ENCODE data around the gene HDHD3. TPM values are rescaled to one million over a fixed set of nuclear protein-coding genes. Genes with fewer than 3 reads are reported as not detected.
"Not testable (repeated sequence)": the region's sequence is repeated elsewhere in the genome, so short reads cannot be mapped to it uniquely, and the experiment has no call there.

Gene HDHD3, protein sequence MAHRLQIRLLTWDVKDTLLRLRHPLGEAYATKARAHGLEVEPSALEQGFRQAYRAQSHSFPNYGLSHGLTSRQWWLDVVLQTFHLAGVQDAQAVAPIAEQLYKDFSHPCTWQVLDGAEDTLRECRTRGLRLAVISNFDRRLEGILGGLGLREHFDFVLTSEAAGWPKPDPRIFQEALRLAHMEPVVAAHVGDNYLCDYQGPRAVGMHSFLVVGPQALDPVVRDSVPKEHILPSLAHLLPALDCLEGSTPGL
- total RNA-seq = 10 to 100 TPM; 17.2 to 17.7 TPM

DNA sequence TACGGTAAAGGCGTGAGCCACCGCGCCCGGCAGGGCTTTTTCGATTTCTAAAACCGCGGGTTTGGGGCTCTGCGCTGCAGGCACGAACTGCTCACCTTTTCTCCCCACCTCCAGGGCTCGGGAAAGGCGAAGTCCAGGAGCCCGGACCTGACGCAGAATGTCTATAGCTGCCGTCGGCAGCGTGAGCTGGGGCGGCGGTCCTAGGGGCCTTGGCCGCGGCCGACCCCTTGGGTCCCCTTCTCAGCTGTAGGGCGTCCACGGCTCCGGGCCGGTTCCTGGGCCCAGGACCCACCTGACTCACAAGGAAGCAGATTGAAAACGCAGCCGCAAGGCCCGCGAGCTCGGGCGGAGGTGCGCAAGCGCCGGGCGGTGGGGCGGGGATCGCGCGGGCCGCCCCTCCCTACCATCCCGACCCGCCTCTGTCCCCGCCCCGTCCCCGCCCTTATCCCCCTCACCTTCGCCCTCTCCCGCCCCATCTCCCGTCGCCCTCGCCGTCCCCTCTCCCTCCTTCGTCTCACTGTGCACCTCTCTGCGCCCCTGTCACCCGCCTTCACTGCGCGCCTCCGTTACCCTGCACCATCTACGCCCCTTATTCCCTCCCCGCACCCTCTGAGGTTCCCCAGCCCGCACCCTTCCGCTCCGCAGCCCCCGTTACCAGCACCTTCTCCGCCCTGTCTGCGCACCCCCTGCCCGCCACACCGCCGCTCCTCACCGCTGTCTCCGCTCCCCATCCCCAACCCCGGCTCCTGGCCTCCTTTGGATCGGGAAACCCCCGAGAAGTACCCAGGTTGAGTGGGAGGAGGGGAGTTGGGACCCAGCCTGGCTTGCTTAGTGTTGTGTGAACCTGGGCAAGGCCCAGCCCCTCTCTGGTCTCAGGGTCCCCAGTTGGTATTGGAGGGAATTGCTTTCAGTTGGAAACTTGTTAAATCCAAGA lies at the start of gene HDHD3:
HDHD3 (minus strand) TSS at position 353 of the 934 bp plus-strand sequence. CDS start 2,632 bp downstream, outside the sequence.
- Mint-ChIP-seq H3K27ac (peak within 1 kb of the TSS; percentile 81), H3K27me3 (no peaks in the 10 kb centered on the region), H3K4me3 (peak within 1 kb of the TSS; percentile 80), H3K36me3 (peaks cover 5% of the 10 kb centered on the region), H3K4me1 (ENCODE audit: low read depth) (peaks cover 17% of the 10 kb centered on the region), H3K9me3 (no peaks in the 10 kb centered on the region)
- ChIA-PET POLR2A (interaction anchor here (0.6 to 1.9 kb wide), 8 partner anchors 15 to 202 kb away, joined by 3 to 11 read pairs (median 4); partner anchors contain the start of genes BSPRY, CDC26, FKBP15 and PRPF4), CTCF (interaction anchor here (0.7 to 1.4 kb wide), 6 partner anchors 23 to 107 kb away, joined by 3 to 5 read pairs (median 4); partner anchors contain the start of gene ALAD)
- intact Hi-C loops (cut with micrococcal nuclease) = loop anchor here (1.0 to 2.0 kb wide), 6 partner anchors 16 to 102 kb away; partner anchors contain the start of genes ALAD, C9orf43, CDC26 and POLE3
- peak; percentile 89 for DNase-seq

GRCh38 chr9:113425072-113425471 lies 48.3 kb upstream of the HDHD3 start:
- Mint-ChIP-seq H3K4me3 (no peak overlapping the region), H3K4me1 (ENCODE audit: low read depth) (no peaks in the 10 kb centered on the region), H3K36me3 (no peaks in the 10 kb centered on the region), H3K9me3 (no peaks in the 10 kb centered on the region), H3K27ac (no peak overlapping the region), H3K27me3 (peaks cover 6% of the 10 kb centered on the region)
- intact Hi-C loops (cut with micrococcal nuclease) = no loop called here
- ChIA-PET CTCF (interaction anchor here (0.9 to 1.3 kb wide), 2 partner anchors 12 to 22 kb away, joined by 3 read pairs; no protein-coding TSS in a partner anchor), POLR2A (no interaction called here)
- no peak for DNase-seq

DNA sequence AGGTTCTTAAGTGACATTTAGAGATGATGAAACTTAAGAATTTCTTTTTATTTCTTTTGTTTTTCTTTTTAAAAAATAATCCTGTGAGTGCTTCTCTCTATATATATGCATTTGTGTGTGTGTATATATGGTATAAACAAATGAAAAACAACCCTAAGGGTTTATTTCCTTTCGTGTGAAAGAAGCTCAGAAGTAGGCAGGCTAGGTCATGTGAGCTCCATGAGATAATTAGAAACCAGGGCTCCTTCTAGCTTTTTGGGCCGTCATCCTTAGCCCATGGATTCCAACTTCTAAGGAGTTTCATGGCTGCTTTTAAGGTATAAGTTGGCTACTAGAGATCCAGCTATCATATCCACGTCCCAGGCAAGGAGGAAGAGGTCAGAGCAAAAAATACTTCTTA lies 44.9 kb upstream of the HDHD3 start:
- Mint-ChIP-seq H3K27me3 (peaks cover 6% of the 10 kb centered on the region), H3K27ac (no peak overlapping the region), H3K4me1 (ENCODE audit: low read depth) (no peaks in the 10 kb centered on the region), H3K9me3 (no peaks in the 10 kb centered on the region), H3K4me3 (no peak overlapping the region), H3K36me3 (no peaks in the 10 kb centered on the region)
- POLR2A ChIA-PET = no interaction called here
- DNase-seq = no peak
- intact Hi-C loops (cut with micrococcal nuclease) = no loop called here
- CTCF ChIA-PET = interaction anchor here (1.0 to 2.2 kb wide), 3 partner anchors 90 to 236 kb away, joined by 3 to 12 read pairs (median 4); no protein-coding TSS in a partner anchor

DNA sequence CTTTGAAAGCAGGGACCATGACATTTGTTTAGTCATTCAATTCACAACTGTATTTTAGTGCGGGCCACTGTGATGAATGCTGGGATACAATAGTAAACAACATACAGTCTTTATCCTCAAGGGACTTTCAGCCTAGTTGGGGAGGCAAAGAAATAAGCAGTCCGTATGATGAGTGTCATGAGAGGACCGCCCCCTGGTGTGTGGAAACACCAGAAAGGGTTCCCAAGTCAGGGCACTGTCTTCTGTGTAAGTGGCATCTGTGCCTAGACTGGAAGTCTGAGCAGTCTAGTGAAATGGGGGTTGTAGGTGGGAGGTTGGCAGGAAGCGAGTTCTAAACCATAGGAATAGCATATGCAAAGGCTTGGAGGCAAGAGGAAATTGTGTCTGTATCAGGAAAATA lies 40.6 kb upstream of the HDHD3 start:
- POLR2A ChIA-PET = no interaction called here
- H3K4me3 Mint-ChIP-seq = no peak overlapping the region

GRCh38 chr9:113416149-113416721 lies 39.4 kb upstream of the HDHD3 start:
- Mint-ChIP-seq H3K4me3 (no peak overlapping the region), H3K36me3 (no peaks in the 10 kb centered on the region), H3K27ac (no peak overlapping the region), H3K27me3 (no peaks in the 10 kb centered on the region), H3K4me1 (ENCODE audit: low read depth) (peaks cover 7% of the 10 kb centered on the region), H3K9me3 (no peaks in the 10 kb centered on the region)
- intact Hi-C loops (cut with micrococcal nuclease) = no loop called here
- DNase-seq = no peak
- CTCF ChIA-PET = interaction anchor here (1.3 kb wide), 1 partner anchor 239 kb away, joined by 4 read pairs; no protein-coding TSS in a partner anchor
- POLR2A ChIA-PET = no interaction called here

More for the DNA sequence above, 40.6 kb upstream of the HDHD3 start:
- Mint-ChIP-seq H3K36me3 (no peaks in the 10 kb centered on the region), H3K27ac (no peak overlapping the region), H3K27me3 (no peaks in the 10 kb centered on the region), H3K4me1 (ENCODE audit: low read depth) (no peaks in the 10 kb centered on the region), H3K9me3 (no peaks in the 10 kb centered on the region)
- intact Hi-C loops (cut with micrococcal nuclease) = no loop called here
- DNase-seq = no peak
- CTCF ChIA-PET = interaction anchor here (1.3 kb wide), 1 partner anchor 238 kb away, joined by 4 read pairs; no protein-coding TSS in a partner anchor

- peaks cover 36% of the 10 kb centered on the region for H3K4me1 Mint-ChIP-seq (ENCODE audit: low read depth)
- intact Hi-C loops (cut with micrococcal nuclease) = loop anchor here (1.0 to 2.0 kb wide), 9 partner anchors 9 to 1374 kb away; partner anchors contain the start of genes ALAD, CDC26, FKBP15 and HDHD3
- CTCF ChIA-PET = interaction anchor here (0.6 to 1.7 kb wide), 15 partner anchors 9 to 271 kb away, joined by 3 to 28 read pairs (median 4); partner anchors contain the start of genes ALAD, BSPRY, CDC26 and PRPF4
- H3K4me3 Mint-ChIP-seq = peak within 1 kb of the TSS; percentile 98
- H3K27ac Mint-ChIP-seq = peak within 1 kb of the TSS; percentile 100
- no peaks in the 10 kb centered on the region for H3K9me3 Mint-ChIP-seq
- H3K36me3 Mint-ChIP-seq = peaks cover 32% of the 10 kb centered on the region
- POLR2A ChIA-PET = interaction anchor here (0.6 to 2.2 kb wide), 18 partner anchors 10 to 975 kb away, joined by 3 to 26 read pairs (median 4); partner anchors contain the start of genes ALAD, BSPRY, CDC26 and FKBP15
- peak; percentile 97 for DNase-seq
- no peaks in the 10 kb centered on the region for H3K27me3 Mint-ChIP-seq
Observed at GRCh38 chr9:113410207-113410864, 33.5 kb upstream of the HDHD3 start, which contains the start of the genes C9orf43 and POLE3. Gene C9orf43 (plus strand): TSS chr9:113410747. CDS start chr9:113413494, 2,747 bp downstream. Gene POLE3 (minus strand): TSS chr9:113410675. CDS start chr9:113410293, 382 bp downstream.

- H3K9me3 Mint-ChIP-seq = no peaks in the 10 kb centered on the region
- CTCF ChIA-PET = interaction anchor here (0.6 to 1.6 kb wide), 12 partner anchors 9 to 272 kb away, joined by 3 to 28 read pairs (median 4); partner anchors contain the start of genes ALAD, BSPRY, CDC26 and PRPF4
Observed at GRCh38 chr9:113409883-113410206, 33.1 kb upstream of the HDHD3 start.

GRCh38 chr9:113409481-113409880 lies 32.7 kb upstream of the HDHD3 start:
- CTCF ChIA-PET = interaction anchor here (0.6 to 1.6 kb wide), 9 partner anchors 8 to 272 kb away, joined by 3 to 28 read pairs (median 5); partner anchors contain the start of genes ALAD, BSPRY, CDC26 and HDHD3
- Mint-ChIP-seq H3K27me3 (no peaks in the 10 kb centered on the region), H3K4me3 (peak overlapping the region; percentile 98), H3K36me3 (peaks cover 32% of the 10 kb centered on the region), H3K27ac (peak overlapping the region; percentile 100), H3K9me3 (no peaks in the 10 kb centered on the region), H3K4me1 (ENCODE audit: low read depth) (peaks cover 36% of the 10 kb centered on the region)
- POLR2A ChIA-PET = interaction anchor here (0.9 to 2.2 kb wide), 10 partner anchors 9 to 188 kb away, joined by 3 to 26 read pairs (median 9); partner anchors contain the start of genes ALAD, BSPRY, CDC26 and FKBP15
- DNase-seq = no peak
- intact Hi-C loops (cut with micrococcal nuclease) = no loop called here

More at GRCh38 chr9:113409883-113410206, 33.1 kb upstream of the HDHD3 start:
- Mint-ChIP-seq H3K27ac (peak overlapping the region; percentile 100), H3K4me1 (ENCODE audit: low read depth) (peaks cover 36% of the 10 kb centered on the region), H3K36me3 (peaks cover 32% of the 10 kb centered on the region), H3K27me3 (no peaks in the 10 kb centered on the region), H3K4me3 (peak overlapping the region; percentile 98)
- POLR2A ChIA-PET = interaction anchor here (0.6 to 2.2 kb wide), 18 partner anchors 9 to 976 kb away, joined by 3 to 26 read pairs (median 4); partner anchors contain the start of genes ALAD, BSPRY, CDC26 and FKBP15
- no peak for DNase-seq
- intact Hi-C loops (cut with micrococcal nuclease) = loop anchor here (1.0 to 2.0 kb wide), 9 partner anchors 9 to 1373 kb away; partner anchors contain the start of genes ALAD, CDC26, FKBP15 and HDHD3

DNA sequence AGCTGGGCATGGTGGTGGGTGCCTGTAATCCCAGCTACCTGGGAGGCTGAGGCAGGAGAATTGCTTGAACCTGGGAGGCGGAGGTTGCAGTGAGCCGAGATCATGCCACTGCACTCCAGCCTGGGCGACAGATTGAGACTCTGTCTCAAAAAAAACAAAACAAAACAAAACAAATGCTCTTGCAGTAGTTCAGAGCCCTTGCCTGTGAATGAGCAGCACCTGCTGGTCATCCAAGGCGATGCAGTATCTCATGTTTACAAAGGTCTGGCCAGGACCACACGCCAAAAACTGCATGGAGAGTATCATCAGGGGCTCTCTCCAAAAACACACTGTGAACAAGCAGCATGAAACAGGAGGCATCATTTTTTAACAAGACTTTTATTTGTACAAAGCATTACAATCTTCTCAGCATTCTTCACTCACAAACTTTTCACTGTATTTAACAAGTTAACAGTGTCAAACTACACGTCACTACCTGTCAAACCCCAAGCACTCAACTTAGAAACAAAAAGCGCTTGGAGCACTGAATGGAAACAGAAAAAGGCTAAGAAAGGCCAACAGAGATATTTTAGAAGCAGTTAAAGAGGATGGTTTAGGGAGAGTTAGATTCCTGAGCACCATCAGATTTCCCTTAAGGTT lies 30.2 kb upstream of the HDHD3 start:
- peaks cover 32% of the 10 kb centered on the region for H3K36me3 Mint-ChIP-seq
- POLR2A ChIA-PET = interaction anchor here (0.8 to 1.3 kb wide), 2 partner anchors 31 to 172 kb away, joined by 4 to 5 read pairs; no protein-coding TSS in a partner anchor
- peak overlapping the region; percentile 64 for H3K27ac Mint-ChIP-seq
- intact Hi-C loops (cut with micrococcal nuclease) = loop anchor here (1.0 kb wide), 2 partner anchors 57 to 133 kb away; no protein-coding TSS in a partner anchor
- H3K9me3 Mint-ChIP-seq, H3K4me3 Mint-ChIP-seq, H3K27me3 Mint-ChIP-seq: not testable (repeated sequence)
- DNase-seq = peak; percentile 74
- CTCF ChIA-PET = interaction anchor here (0.5 to 4.7 kb wide), 8 partner anchors 14 to 251 kb away, joined by 3 to 34 read pairs (median 4); partner anchors contain the start of genes CDC26 and PRPF4
- peaks cover 34% of the 10 kb centered on the region for H3K4me1 Mint-ChIP-seq (ENCODE audit: low read depth)

- H3K4me3 Mint-ChIP-seq; DNase-seq; intact Hi-C loops (cut with micrococcal nuclease); H3K27ac Mint-ChIP-seq; H3K9me3 Mint-ChIP-seq; H3K27me3 Mint-ChIP-seq: not testable (repeated sequence)
- peaks cover 32% of the 10 kb centered on the region for H3K36me3 Mint-ChIP-seq
- POLR2A ChIA-PET = interaction anchor here (0.8 to 1.3 kb wide), 2 partner anchors 31 to 173 kb away, joined by 4 to 5 read pairs; no protein-coding TSS in a partner anchor
- peaks cover 35% of the 10 kb centered on the region for H3K4me1 Mint-ChIP-seq (ENCODE audit: low read depth)
- CTCF ChIA-PET = interaction anchor here (0.5 to 4.7 kb wide), 6 partner anchors 14 to 252 kb away, joined by 3 to 34 read pairs (median 4); partner anchors contain the start of genes CDC26 and PRPF4
Observed at GRCh38 chr9:113406353-113406752, 29.6 kb upstream of the HDHD3 start.
